Muscle of back (tissue), 11 donors: Measurements from ENCODE around the gene HNF1B. TPM values are rescaled to one million over a fixed set of nuclear protein-coding genes. Genes with fewer than 3 reads are reported as not detected.

ENCODE experiments used
- DNase-seq, 3 donors: peaks; one replicate each; pipeline versions ENCODE4 v3.0.0 to v3.0.0-alpha.2; 2013
- polyA plus RNA-seq, 10 donors: library from polyadenylated mRNA; unstranded; fragments of 120-200 nt; gene quantifications; one replicate each; pipeline ENCODE4 v1.2.1, GENCODE V29; 2013; ENCODE audit not compliant: insufficient read length in 10 of 10

The HNF1B gene
- polyA plus RNA-seq, 10 donors: 0.04 to 0.14 (median 0.08) TPM; not detected in 6

DNA sequence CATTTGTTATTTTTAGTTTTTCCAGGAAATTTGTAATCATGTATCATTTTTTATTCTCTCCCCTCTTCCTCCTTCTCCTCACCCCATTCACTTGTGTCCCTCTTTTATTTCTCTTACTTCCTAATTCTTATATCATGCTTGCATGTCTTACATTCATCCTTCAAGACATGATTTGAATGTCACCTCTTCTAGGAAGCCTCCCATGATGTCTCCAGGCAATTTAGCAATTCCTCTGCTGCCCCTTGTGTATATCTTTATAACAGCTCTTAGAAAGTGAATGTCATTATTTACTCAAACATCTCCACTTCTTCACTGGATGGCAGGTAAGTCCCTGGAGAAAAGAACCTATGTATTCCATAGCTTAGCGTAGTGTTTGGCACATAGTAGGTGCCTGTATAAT lies 7.8 kb downstream of the HNF1B start:
- no peak for DNase-seq

DNA sequence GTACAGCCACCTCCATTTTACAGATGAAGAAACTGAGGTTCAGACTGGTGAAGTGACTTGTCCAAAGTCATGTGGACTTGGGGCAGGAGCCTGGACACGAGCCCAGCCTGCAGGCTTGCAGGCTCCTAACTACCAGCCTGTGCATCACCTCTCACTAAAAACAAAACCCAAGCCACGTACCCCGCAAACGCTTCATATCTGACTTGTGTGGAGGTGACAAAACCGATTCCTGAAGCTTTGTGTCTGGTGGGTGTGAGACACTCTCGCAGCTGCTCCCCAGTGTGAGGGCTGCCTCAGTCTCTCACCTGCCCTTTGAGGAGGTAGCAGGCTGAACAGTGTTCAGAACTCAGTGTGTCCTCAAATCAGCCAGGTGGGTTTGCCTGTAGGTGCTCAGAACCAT lies 8.4 kb downstream of the HNF1B start:
- no peak for DNase-seq

DNA sequence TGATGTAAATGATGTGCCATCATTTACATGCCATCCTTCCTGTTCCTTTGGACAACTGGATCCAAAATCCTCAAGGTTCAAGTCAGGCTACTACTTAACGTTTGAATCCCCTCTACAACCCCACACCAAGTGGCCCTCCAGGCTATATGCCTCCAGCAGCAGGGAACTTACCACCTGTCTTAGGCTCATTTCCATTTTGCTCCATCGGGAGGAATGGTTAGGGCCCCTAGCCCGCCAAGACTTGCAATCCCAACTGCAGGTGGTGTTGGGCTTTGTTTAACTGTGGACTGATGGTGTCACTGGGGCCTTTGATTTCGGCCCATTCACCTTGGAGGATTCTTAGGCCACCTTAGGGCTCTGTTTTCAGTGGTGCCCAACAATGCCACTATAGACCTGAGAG lies 9.7 kb downstream of the HNF1B start:
- DNase-seq: no peak

DNA sequence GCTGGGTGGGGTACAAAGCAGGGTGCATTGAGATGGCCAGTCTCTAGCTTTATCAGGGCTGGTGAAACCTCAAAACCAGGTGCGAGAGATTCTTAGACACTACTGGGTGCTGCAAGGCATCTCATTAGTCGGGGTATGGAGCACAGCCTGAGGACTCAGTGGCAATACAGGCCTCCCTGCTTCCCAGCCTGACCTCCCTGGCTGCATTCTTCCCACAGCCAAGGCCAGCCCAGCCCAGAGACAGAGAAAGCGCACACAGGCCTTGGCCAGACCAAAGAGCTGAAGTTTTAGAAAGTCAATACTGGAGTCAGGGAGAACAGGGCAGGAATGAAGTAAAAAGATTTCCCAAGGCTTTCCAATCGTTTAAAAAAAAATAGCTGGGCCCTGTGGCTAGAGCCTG lies 12.5 kb downstream of the HNF1B start:
- no peak for DNase-seq

DNA sequence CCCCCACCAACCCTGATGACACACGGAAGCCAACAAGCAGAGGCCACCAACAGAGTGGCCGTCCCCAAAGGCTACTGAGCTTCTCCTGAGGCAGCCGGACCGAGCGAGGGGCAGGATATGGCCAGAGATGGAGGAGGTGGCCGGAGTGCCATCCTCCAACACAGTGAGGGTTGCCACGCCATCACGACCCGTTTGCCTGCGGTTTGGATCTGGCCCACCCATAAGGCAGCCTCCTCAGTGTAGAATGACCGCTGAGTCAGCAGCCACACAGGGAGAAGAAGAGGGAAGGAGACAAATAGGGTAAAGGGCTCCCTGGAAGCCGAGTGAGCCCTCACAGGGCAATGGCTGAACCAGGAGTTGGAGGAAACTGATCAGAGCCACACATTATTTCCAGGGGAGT lies 13.8 kb downstream of the HNF1B start:
- DNase-seq: no peak

DNA sequence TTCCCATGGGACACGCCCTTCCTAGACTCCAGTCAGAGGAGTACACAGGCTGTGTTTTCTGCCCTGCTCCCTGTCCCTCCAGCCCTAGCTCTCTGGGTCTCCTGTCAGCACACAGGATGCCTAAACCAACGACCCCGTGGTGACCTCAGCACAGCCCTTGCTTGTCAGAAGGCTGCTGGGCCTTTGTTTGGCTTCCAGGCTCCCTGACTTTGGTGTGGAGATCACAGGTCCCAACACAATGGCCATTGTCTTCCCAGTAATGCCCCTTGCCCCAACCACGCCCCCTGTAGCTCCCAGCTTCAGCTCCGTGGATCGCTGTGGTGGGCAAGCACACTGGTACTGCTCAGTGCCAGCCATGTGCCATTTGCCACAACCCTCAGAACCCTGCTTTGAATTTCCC lies 15.0 kb downstream of the HNF1B start:
- no peak for DNase-seq

DNA sequence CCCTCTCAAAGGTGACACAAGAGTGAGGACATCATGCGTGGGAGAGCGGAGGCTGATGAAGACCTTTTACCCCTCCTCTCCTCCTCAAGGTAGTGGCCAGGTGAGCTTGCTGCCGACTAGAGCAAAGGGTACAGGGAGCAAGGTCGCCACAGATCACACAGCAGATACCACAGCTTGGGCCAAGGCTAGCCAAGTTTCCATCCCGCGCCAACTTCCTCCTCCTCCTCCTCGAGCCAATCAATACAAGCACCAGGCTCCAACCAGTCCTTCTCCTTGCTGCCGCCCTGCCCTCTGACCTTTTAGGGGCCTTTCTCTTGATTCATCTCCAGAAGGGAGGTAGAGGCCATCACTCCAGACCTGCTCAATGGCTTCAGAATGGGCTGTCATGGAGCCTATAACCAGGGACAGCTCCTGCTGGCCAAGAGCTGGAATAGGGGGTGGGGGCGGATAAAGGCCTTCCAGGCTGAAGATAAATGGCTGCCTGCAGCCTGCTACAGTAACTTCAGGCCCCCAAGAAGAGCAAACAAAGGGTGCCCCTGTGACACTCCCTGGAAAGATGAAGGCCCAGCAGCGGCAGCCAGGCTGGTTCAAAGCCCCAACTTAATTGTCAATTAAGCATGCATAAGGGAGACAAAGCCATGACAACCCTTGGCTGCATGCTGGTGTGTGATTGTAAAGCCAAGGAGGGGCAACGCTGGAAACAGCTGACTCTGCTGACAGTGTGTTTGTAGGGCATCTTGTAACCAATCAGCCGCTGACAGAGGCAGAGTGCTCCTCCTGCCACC lies 17.8 kb downstream of the HNF1B start:
- no peak for DNase-seq

DNA sequence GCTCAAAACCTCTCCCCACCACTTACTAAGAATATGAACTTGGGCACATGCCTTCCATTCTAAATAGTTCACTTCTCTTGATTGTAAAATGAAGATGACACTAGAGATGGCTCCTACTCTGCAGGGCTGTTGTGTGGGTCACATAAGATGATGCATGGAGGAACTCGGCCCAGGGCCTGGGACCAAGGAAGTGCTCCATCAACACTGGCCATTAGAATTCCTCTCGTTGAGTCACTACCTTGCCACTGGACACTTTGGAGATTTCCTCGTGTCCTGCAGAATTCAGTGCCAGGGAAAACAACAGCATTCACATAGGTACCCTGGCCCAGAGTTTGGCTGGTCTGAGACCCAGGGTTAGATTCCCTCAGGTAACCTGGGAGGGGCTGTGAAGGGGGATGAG lies 18.6 kb downstream of the HNF1B start:
- no peak for DNase-seq

DNA sequence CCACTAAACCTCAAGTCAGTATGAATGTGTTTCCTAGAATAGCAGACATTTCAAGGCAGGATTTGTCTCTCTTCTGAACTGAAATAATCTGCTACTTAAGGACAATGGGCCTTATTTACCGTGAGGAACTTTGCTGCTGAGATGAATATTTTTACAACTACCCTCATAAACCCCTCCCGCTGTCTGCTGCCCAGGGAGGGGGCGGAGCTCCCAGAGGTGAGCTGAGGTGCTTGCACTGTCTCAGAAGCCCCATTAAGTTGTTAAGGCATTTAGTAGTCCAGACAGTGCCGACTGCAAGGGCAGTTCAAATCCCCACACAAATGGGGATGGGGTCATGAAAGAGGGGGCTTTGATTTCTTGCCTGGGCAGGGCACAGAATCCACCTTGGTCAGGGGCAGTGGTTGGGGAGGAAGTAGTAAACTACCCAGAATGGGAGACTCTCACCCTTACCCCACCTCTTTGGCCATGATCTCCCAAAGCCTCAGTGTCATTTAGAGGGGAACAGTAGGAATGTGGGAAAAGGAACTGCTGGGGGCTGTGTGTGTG lies 19.2 kb downstream of the HNF1B start:
- no peak for DNase-seq

DNA sequence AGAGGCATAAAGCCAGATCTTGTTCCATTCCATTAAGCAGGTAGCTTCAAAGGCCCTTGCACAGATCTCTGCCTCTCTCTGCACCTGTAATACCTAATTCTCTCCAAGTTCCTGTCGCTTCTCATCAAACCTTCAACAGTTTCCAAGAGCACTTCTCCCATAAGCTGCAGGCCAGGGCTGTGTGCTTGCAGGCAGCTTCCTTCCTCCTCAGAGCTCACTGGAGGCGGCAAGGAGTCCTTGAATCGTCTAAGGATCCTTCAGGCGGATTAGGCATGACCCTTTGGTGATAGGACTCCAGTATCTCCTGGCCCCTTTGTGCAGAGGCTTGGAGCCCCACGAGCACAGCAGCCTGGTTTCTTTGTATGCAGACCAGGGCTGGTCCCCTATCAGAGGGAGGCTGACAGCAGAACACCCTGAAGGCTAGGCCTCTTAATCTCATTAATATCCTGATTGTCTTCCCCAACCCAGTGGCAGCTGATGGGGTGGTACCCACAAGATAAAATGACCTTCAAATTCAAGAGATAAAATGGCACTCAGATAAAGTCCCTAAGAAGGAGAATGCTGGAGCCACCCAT lies 19.8 kb downstream of the HNF1B start:
- DNase-seq: no peak

DNA sequence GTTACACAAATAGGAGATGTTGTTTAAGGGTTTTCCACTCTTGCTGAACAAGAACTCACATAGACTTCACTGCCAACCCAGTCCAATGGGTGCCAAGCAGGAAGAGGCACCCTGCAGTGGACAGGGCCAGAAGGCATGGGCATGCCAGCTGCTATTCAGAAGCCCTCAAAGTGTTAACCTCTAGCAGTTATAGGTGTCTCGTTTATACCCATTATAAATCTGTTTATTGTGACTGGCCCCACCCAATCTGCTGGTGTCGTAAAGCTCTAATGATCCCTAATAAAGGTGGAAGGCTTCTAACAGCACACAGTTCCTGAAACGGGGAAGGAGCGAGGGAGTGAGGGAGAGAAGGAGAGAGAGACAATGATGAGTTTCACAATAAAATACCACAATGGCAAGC lies 23.9 kb downstream of the HNF1B start:
- DNase-seq: no peak

DNA sequence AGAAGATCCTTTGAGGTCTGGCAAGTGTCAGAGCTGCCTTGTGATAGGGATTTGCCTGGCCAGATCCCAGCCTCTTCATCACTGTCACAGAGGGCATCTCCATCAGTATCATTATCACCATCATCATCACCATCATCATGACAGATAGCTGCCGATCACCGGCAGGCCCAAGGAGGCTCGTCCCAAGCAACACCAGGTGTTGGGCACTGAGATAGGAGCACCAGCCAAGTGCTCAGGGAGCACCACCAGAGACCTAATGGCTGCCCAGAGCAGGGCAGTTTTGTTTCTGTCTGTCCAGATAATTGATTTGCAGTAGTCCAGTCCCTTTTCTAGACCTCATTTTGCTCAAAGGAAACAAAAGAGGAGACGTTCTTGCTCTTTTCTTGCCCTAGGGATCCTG lies 25.0 kb downstream of the HNF1B start:
- DNase-seq: no peak

DNA sequence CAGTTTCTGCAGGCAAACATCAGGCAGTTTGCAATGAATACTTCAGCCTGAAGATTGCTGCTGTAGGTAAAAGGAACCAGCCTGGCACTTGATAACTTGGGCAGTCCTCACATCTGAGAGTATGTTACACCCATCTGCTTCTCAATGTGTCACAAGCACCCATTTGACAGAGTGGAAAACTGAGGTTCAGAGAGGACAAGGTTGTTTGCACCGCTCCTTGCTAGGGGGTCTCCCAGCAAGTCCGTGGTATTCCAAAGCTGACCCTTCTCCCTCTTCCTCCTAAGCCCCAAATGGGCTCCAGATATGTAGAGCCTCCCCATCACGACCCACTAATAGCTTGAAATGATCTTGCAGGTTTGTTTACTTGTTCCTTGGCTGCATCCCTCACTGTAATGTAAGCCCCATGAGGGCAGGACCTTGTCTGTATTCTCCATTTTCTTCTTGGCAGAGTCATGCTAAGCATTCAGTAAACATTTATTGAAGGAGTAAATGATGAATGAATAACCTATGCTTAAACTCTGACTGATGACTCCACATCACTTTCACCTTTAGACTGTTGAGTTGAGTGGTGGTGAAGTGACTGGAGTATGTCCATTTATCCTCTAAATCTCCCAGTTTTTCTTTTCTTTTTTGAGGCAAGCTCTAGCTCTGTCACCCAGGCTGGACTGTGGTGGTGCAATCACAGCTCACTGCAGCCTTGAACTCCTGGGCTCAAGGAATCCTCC lies 26.4 kb downstream of the HNF1B start:
- DNase-seq: no peak

DNA sequence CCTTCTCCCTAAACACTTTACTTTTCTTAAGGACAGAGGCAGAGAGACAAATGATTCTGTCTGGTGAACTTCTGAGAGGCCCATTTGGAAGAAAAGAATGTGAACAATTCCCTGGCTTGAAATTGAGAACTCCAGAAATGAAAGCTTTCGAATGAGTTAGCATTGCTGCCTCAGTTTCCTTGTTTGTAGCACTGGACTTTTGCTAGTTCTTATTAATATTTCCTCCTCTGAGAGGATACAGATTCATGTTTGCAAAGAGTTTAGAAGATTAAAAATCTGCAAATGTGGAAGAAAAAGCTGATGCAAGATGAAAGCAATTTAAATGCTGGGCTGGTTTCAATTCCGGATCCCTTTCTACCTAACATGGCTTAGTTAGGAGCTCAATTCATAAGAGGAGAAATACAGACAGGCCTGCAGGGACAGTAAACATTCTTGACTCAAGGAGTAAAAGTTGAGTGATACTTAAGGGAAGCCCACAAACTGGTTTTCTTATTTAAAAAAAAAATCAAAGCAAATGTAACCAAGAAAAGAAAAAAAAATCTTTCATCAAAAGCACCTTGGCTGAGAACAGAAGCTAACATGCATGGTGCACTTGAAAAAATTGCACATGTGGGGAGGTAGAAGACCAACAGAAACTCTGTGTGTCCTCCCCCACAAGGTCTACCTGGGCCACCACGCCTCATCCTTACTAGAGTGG lies 27.1 kb downstream of the HNF1B start:
- DNase-seq: no peak

DNA sequence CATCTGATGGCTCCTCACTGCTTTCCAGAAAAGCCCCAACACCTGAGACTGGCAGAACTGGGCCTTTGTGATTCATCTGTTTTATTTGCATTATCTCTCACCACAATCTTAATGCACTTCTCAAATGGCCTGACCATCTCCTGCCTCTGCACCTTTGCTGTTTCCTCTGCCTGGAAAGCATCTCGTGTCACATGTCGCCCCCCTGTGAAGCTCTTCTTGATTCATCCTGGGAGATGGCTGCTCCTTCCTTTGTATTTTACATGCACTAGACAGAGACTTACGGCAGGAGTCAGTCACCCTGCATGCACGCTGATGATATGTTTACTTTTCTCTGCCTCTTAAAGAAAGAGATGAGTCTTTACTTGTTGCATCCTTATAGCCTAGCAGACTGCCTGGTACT lies 30.0 kb downstream of the HNF1B start:
- DNase-seq: no peak

DNA sequence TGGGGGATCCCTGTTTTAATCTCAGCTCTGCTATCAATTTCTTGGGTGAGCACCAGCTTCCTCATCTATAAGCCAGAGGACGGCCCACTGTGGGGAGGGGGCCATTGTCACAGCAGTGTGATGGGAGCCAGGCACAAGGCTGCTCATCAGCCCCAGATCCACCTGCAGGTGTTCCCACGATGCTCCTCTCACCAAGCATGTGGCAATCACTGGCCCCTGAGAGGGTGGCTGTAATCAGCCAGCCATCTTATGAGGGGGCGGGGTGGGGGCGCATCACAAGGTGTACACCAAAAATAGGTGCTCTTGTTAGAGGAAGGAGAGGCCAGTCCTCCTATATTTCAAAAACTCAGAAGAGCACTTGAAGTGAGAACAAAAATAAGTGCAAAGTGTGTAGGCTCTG lies 31.2 kb downstream of the HNF1B start:
- no peak for DNase-seq

DNA sequence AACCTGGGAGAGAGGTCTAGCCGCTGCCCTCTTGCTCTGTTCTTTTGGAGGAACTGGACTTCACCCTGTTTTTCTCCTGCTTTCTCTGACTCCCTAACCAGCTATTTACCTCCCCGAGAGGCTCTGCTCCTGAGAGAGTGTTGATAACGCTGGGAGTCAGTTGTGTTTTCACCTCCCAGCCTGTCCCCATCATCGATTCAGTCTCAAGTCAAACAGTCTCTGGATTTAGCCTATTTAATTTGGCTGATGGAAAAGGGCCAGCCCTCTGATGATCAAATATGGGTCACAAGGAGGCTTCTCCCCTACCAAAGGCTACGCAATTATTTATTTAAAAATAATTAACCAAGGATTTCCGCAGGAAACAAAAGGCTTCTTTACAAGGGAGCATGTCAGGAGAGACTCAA lies 31.8 kb downstream of the HNF1B start:
- no peak for DNase-seq

DNA sequence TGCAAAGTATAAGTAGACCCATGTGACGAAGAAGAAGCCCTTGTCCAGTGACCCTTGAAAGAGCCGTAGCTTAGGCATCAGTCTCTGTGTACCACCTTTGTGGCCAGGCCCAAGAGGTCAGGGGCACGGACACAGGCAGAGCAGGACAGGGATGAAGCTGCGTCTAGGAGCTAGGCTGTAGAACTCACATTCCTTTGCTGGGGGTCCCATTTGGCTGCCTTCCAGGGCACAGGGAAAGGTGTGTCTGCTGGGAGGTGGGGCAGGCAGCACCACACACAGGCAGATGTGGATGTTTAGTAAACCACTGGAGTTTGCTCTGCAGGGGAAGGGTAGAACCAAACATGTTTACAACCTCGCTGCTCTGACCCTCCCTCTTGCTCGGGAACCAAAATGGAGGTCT lies 33.7 kb downstream of the HNF1B start:
- DNase-seq: no peak

DNA sequence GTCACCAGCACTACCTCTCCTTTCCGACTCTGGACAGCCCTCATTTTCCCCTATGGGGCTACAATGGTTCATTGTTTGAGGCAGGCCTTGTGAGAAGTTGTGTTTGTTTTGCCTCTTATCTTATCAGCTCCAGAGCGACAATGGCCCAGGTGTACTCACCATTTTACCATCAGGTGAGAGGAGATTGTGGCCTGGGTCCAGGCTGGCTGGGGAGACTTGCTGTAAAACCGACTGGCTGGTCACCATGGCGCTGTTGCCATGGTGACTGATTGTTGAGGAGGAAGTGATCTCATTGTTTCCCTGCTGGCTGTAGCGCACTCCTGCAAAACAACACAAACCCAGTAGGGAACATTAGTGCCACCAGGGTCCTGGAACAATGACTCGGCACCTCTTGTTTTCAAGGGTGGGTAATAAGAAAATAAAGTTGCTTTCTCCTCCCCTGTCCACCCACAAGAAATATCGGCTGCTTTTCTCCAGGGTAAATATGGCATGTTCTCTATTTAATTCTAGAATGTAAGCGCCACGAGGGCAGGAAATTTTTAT lies 34.4 kb downstream of the HNF1B start:
- peak in 2 of 3 donors; percentile 6 to 26 for DNase-seq

DNA sequence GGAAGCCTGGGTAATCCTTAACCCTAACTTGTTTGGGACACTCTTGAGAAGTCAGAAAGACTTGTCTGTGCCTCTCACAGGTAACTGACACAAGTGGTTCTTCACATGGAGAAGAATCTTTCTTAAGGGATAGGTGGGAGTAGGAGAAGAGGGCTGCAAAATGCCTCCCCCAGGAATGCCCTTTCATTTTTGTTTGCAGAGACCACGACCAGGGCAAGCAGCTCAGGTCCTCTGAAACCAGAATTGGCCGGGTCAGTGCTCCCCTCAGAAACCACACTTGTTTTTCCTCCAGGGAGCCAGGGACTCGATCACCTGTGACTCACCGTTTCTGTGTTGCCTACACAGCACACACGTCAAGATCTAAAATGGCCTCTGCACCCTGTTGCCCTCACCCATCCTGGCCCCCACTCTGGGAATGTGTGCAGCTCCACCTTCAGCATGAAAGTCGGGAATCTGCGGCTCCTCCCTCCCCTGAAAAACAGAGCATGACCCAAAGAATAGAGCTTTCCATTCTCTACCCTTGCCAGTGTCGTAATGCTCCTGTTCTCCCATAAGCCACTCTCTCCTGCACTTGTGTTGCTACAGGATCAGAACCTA lies 36.1 kb downstream of the HNF1B start:
- no peak for DNase-seq

DNA sequence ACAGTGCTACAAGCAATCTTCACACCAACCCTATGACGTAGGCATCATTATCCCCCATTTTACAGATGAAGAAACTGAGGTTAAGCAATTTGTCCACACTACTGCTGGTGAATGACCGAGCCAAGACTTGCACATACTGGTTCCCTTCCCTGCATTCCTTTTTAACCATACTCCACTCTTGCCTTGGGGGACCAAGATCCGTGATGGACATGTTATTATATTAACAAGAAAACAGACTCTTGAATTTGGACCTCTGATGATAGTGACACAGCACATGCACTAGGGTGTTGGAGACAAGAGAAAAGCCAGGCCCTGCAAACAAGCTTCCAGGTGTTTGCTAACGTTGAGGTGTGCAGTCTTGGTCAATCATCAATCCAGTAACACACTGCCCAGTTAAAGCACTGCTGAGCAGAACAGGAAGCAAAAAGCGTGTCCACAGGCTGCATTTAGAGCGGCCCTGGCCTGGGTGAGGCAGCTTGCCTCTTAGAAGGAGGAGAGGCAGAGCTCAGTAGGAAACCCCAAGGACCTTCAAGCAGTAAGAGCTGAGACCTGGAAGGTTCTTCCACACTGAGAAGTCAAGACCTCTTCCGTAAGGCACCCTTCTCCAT lies 36.7 kb downstream of the HNF1B start:
- no peak for DNase-seq
